Lung (tissue), 12 donors: Measurements from ENCODE around the gene SH3RF2. TPM values are rescaled to one million over a fixed set of nuclear protein-coding genes. Genes with fewer than 3 reads are reported as not detected.

Source experiments
- ATAC-seq: fragments of 200-7000 bp; cut with Tn5 transposase; one replicate; pipeline ENCODE4 v1.9.1; 2020; ENCODE audit warnings: moderate number of reproducible peaks; ENCODE audit not compliant: insufficient read depth, low FRiP score
- DNase-seq, 3 donors: peaks; one replicate each; pipeline ENCODE4 v3.0.0-alpha.2; 2013 to 2017
- H3K27ac ChIP-seq, 2 donors: one replicate each; pipeline ENCODE4 v1.5.1; 2013; ENCODE audit warnings: mild to moderate bottlenecking in 2 of 2, moderate library complexity in 2 of 2, control low read depth in 1 of 2, inconsistent platforms in 1 of 2, low read depth in 1 of 2, low read length in 1 of 2
- H3K27me3 ChIP-seq, 3 donors: one replicate each; pipeline ENCODE4 v1.5.1; 2013; ENCODE audit warnings: low read length in 2 of 3; ENCODE audit not compliant: control insufficient read depth in 3 of 3, insufficient read depth in 3 of 3
- H3K36me3 ChIP-seq, 4 donors: one replicate each; pipeline ENCODE4 v1.5.1; 2013; ENCODE audit warnings: low read length in 4 of 4, mild to moderate bottlenecking in 1 of 4, moderate library complexity in 1 of 4; ENCODE audit not compliant: control insufficient read depth in 4 of 4, insufficient read depth in 4 of 4
- H3K4me1 ChIP-seq, 5 donors: one replicate each; pipeline ENCODE4 v1.5.1; 2013; ENCODE audit warnings: low read length in 5 of 5, mild to moderate bottlenecking in 2 of 5, moderate library complexity in 1 of 5; ENCODE audit not compliant: control insufficient read depth in 5 of 5, insufficient read depth in 5 of 5
- H3K4me3 ChIP-seq: one replicate; pipeline ENCODE4 v1.5.1; 2013; ENCODE audit warnings: mild to moderate bottlenecking, control low read depth, moderate library complexity
- H3K9ac ChIP-seq, 2 donors: one replicate each; pipeline ENCODE4 v1.5.1; 2013; ENCODE audit warnings: low read length in 2 of 2, control low read depth in 1 of 2; ENCODE audit not compliant: insufficient read depth in 1 of 2
- H3K9me3 ChIP-seq, 4 donors: one replicate each; pipeline ENCODE4 v1.5.1; 2013; ENCODE audit warnings: low read length in 3 of 4, mild to moderate bottlenecking in 1 of 4, moderate library complexity in 1 of 4; ENCODE audit not compliant: control insufficient read depth in 4 of 4, insufficient read depth in 3 of 4
- CTCF ChIP-seq: IDR thresholded peaks from 2 replicates; pipeline ENCODE4 v1.5.1; 2012; ENCODE audit warnings: mild to moderate bottlenecking; ENCODE audit errors: control extremely low read depth, extremely low read depth
- WGBS, 2 donors: extraction: QIAGEN DNeasy Blood & Tissue Kit; methylation state at CpG; one replicate each; pipeline ENCODE4 v1.1.7; 2013; 5-methylcytosine and 5-hydroxymethylcytosine counted together
- polyA plus RNA-seq, 2 donors: library from polyadenylated mRNA; stranded (reverse); fragments of 200-250 nt; gene quantifications; one replicate each; pipeline ENCODE4 v1.2.1, GENCODE V29; 2013
- total RNA-seq, 2 donors: library from RNA; depleted of rRNA in 1 of 2; stranded (reverse); fragments of >200 nt in 1 of 2; gene quantifications; one replicate each; pipeline ENCODE4 v1.2.1, GENCODE V29; 2014 to 2021
- donor health status: control.
- donor health status: control.
- donor health status: Bipolar disorder and iron deficiency.
- donor health status: healthy.
- donor health status: DM: yes; HTN: yes; CAD: no.

The SH3RF2 gene
- total and polyA plus RNA-seq, 4 donors, result 1.3 to 14.3 (median 5.0) TPM

GRCh38 chr5:145925353-145925752 is 11.0 kb upstream of the SH3RF2 start:
- WGBS, 2 donors, result 35 to 41% methylated on average over 1 of the region's 1 CpG
- Histone ChIP-seq H3K9me3 (no peaks in the 10 kb centered on the region), H3K4me3 (no peak overlapping the region), H3K9ac (no peak overlapping the region), H3K4me1 (peaks cover 0 to 8% (median 0%) of the 10 kb centered on the region in 5 donors), H3K27ac (no peak overlapping the region), H3K27me3 (no peaks in the 10 kb centered on the region), H3K36me3 (no peaks in the 10 kb centered on the region)
- ATAC-seq (no peak), DNase-seq (peak in 2 of 3 donors; percentile 13 to 35)
- TF ChIP-seq CTCF, result no peak

- no peaks in the 10 kb centered on the region for H3K9me3 ChIP-seq
- peaks cover 0 to 8% (median 0%) of the 10 kb centered on the region in 5 donors for H3K4me1 ChIP-seq
- H3K4me3 ChIP-seq, result no peak overlapping the region
- no peak for ATAC-seq
- no peak for TF ChIP-seq CTCF
- H3K36me3 ChIP-seq, result no peaks in the 10 kb centered on the region
- no peaks in the 10 kb centered on the region for H3K27me3 ChIP-seq
- no peak for DNase-seq
- no peak overlapping the region for H3K27ac ChIP-seq
- H3K9ac ChIP-seq, result no peak overlapping the region
These were observed 10.6 kb upstream of the SH3RF2 start for GRCh38 chr5:145925803-145926202.

GRCh38 chr5:145931718-145932117 is 4.7 kb upstream of the SH3RF2 start:
- Histone ChIP-seq H3K9ac (no peak overlapping the region), H3K4me3 (no peak overlapping the region), H3K4me1 (peaks cover 0 to 8% (median 0%) of the 10 kb centered on the region in 5 donors), H3K27ac (no peak overlapping the region), H3K9me3 (peaks cover 0 to 3% (median 0%) of the 10 kb centered on the region in 4 donors), H3K36me3 (no peaks in the 10 kb centered on the region), H3K27me3 (peaks cover 0 to 5% (median 4%) of the 10 kb centered on the region in 3 donors)
- DNase-seq (no peak), ATAC-seq (no peak)
- TF ChIP-seq CTCF, result no peak
- whole genome bisulfite sequencing, 2 donors, result 58 to 79% methylated on average over 2 of the region's 2 CpGs

GRCh38 chr5:145934276-145934675 is 2.1 kb upstream of the SH3RF2 start:
- peaks cover 0 to 22% (median 14%) of the 10 kb centered on the region in 3 donors for H3K27me3 ChIP-seq
- H3K9me3 ChIP-seq, result peaks cover 0 to 3% (median 0%) of the 10 kb centered on the region in 4 donors
- ATAC-seq (no peak), DNase-seq (no peak)
- no peaks in the 10 kb centered on the region for H3K36me3 ChIP-seq
- H3K4me1 ChIP-seq, result peaks cover 0 to 15% (median 0%) of the 10 kb centered on the region in 5 donors
- 64 to 71% methylated on average over 5 of the region's 5 CpGs for whole genome bisulfite sequencing, 2 donors
- H3K4me3 ChIP-seq, result no peak overlapping the region
- no peak overlapping the region for H3K9ac ChIP-seq
- H3K27ac ChIP-seq, result no peak overlapping the region
- TF ChIP-seq CTCF, result no peak
